ENCODE results near the gene XRCC5.
"Not testable (repeated sequence)": the region's sequence is repeated elsewhere in the genome, so short reads cannot be mapped to it uniquely, and the experiment has no call there.

- TF ChIP-seq ARNTL (CRISPR knock-in tag; IDR thresholded peaks at IDR 0.05; ENCODE audit: borderline replicate concordance, low read depth); ZFP30 (CRISPR knock-in tag; IDR thresholded peaks at IDR 0.05); CREB5 (CRISPR knock-in tag; IDR thresholded peaks at IDR 0.05; ENCODE audit: low read depth); RARB (CRISPR knock-in tag; IDR thresholded peaks at IDR 0.05); PPARA (CRISPR knock-in tag; IDR thresholded peaks at IDR 0.05; ENCODE audit: borderline replicate concordance); CSDC2 (CRISPR knock-in tag; IDR thresholded peaks at IDR 0.05); ISL1 (CRISPR knock-in tag; IDR thresholded peaks at IDR 0.05); SNAI2 (CRISPR knock-in tag; IDR thresholded peaks at IDR 0.05); TSHZ2 (CRISPR knock-in tag; IDR thresholded peaks at IDR 0.05); ZNF565 (CRISPR knock-in tag; conservative IDR thresholded peaks at IDR 0.05; ENCODE audit: low read depth): not testable (repeated sequence)
- TF ChIP-seq, protein P1, sequence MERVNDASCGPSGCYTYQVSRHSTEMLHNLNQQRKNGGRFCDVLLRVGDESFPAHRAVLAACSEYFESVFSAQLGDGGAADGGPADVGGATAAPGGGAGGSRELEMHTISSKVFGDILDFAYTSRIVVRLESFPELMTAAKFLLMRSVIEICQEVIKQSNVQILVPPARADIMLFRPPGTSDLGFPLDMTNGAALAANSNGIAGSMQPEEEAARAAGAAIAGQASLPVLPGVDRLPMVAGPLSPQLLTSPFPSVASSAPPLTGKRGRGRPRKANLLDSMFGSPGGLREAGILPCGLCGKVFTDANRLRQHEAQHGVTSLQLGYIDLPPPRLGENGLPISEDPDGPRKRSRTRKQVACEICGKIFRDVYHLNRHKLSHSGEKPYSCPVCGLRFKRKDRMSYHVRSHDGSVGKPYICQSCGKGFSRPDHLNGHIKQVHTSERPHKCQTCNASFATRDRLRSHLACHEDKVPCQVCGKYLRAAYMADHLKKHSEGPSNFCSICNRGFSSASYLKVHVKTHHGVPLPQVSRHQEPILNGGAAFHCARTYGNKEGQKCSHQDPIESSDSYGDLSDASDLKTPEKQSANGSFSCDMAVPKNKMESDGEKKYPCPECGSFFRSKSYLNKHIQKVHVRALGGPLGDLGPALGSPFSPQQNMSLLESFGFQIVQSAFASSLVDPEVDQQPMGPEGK (CRISPR knock-in tag; IDR thresholded peaks at IDR 0.05; ENCODE audit: borderline replicate concordance) = not testable (repeated sequence)
Observed at GRCh38 chr2:216208661-216209060, 99.5 kb downstream of the XRCC5 start.
